ENCODE results near the gene NKPD1. TPM values are rescaled to one million over a fixed set of nuclear protein-coding genes. Genes with fewer than 3 reads are reported as not detected.

Gene NKPD1
- total and polyA plus RNA-seq, 2 donors (not counting 1 experiment from before 2014, with no cell fraction given) = 0.27 to 0.36 TPM

DNA sequence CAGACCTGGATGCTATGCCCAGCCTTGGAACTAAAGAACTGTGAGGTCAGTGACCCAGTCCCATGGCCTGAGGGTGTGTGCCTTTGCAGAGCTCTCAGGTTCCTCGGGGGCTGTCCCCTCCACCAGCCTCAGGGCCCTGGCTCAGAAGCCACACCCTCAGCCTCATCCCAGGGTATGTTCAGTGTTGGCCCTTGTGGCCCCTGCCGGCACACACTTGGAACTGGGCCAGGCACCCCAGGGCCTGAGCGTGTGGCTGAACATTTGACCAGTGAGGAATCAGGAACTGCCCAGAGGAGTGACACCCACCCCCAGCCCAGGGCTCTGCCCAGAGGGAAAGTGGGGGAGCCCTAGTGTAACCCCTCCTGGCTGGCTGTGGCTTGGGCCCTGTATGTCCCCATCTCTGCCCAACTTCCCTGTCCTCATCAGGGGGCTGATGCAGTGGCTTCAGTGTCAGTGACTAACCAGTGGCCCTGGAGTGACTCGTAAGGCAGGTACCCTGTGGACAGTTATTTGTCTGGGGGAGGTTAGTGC lies 10.0 kb downstream of the NKPD1 start:
- Histone ChIP-seq H3K36me3 (replicated peaks in 1 of 2; ENCODE audit: control extremely low read depth in 1 of 2, control insufficient read depth in 1 of 2, extremely low read depth in 1 of 2, insufficient read depth in 2 of 2, low read length in 1 of 2) (peaks cover 0 to 7% of the 10 kb centered on the region in 2 experiments), H4K20me1 (ENCODE audit: control insufficient read depth, insufficient read depth, low read length, poor library complexity, severe bottlenecking) (no peaks in the 10 kb centered on the region), H3K4me3 (ENCODE audit: control extremely low read depth in 1 of 5, extremely low read depth in 1 of 5, insufficient read depth in 1 of 5, low read depth in 2 of 5, low read length in 4 of 5) (no peak overlapping the region), H3K27me3 (replicated peaks in 1 of 4; ENCODE audit: control extremely low read depth in 1 of 4, control insufficient read depth in 3 of 4, insufficient read depth in 4 of 4, low read length in 3 of 4) (peaks cover 0 to 37% (median 11%) of the 10 kb centered on the region in 4 experiments), H2AFZ (ENCODE audit: insufficient read depth, low read depth, low read length, poor library complexity, severe bottlenecking) (no peak overlapping the region), H3K79me2 (ENCODE audit: control insufficient read depth, insufficient read depth, low read length) (no peaks in the 10 kb centered on the region), H3K27ac (ENCODE audit: low read length in 2 of 2) (no peak overlapping the region), H3K4me1 (ENCODE audit: control insufficient read depth in 2 of 2, insufficient read depth in 2 of 2, low read length in 2 of 2) (peaks cover 22 to 29% of the 10 kb centered on the region in 2 donors), H3K9ac (ENCODE audit: low read length) (no peak overlapping the region), H3K4me2 (replicated peaks; ENCODE audit: low read depth, low read length, poor library complexity, severe bottlenecking) (no peak overlapping the region), H3K9me3 (ENCODE audit: control extremely low read depth in 1 of 3, control insufficient read depth in 2 of 3, insufficient read depth in 1 of 3, low read length in 2 of 3) (peaks cover 0 to 22% (median 0%) of the 10 kb centered on the region in 3 donors)
- Mint-ChIP-seq H3K27me3 (peaks cover 20% of the 10 kb centered on the region), H3K4me3 (peak overlapping the region; percentile 54), H3K4me1 (peaks cover 18% of the 10 kb centered on the region), H3K9me3 (ENCODE audit: insufficient read depth) (no peaks in the 10 kb centered on the region), H3K27ac (no peak overlapping the region)
- 78% methylated on average over 4 of the region's 4 CpGs for WGBS (ENCODE audit: insufficient coverage)
- ATAC-seq (ENCODE audit: low read depth) (no peak), DNase-seq (no peak)
- no peak for TF ChIP-seq EZH2 (IDR thresholded peaks at IDR 0.05; ENCODE audit: borderline replicate concordance, insufficient read depth, low read depth, low read length, poor library complexity, severe bottlenecking)
- TF ChIP-seq, protein P1, sequence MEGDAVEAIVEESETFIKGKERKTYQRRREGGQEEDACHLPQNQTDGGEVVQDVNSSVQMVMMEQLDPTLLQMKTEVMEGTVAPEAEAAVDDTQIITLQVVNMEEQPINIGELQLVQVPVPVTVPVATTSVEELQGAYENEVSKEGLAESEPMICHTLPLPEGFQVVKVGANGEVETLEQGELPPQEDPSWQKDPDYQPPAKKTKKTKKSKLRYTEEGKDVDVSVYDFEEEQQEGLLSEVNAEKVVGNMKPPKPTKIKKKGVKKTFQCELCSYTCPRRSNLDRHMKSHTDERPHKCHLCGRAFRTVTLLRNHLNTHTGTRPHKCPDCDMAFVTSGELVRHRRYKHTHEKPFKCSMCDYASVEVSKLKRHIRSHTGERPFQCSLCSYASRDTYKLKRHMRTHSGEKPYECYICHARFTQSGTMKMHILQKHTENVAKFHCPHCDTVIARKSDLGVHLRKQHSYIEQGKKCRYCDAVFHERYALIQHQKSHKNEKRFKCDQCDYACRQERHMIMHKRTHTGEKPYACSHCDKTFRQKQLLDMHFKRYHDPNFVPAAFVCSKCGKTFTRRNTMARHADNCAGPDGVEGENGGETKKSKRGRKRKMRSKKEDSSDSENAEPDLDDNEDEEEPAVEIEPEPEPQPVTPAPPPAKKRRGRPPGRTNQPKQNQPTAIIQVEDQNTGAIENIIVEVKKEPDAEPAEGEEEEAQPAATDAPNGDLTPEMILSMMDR (IDR thresholded peaks at IDR 0.05) = no peak
- intact Hi-C loops (cut with micrococcal nuclease) = no loop called here
- ChIA-PET POLR2A (no interaction called here), CTCF (interaction anchor here (1.0 to 1.3 kb wide), 2 partner anchors 9 to 10 kb away, joined by 3 read pairs; partner anchors contain the start of gene NKPD1)

DNA sequence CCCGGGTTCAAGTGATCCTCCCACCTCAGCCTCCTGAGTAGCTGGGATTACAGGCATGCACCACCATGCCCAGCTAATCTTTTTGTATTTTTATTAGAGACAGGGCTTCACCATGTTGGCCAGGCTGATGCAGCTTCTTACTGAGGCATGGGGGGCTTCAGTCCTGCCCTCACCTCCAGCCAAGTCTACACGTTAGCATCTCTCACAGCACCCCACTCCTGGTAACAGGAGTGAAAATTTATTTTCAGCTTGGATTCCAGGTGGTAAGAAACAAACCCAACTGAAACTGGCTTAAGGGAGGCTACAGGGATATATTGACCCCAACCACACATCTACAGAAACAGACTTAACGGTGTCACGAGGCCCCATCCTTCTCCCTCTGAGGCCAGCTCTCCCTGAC lies 10.6 kb downstream of the NKPD1 start:
- Histone ChIP-seq H3K4me2 (replicated peaks; ENCODE audit: low read depth, low read length, poor library complexity, severe bottlenecking) (no peak overlapping the region), H3K4me3 (ENCODE audit: control extremely low read depth in 1 of 5, extremely low read depth in 1 of 5, insufficient read depth in 1 of 5, low read depth in 2 of 5, low read length in 4 of 5) (no peak overlapping the region), H3K9ac (ENCODE audit: low read length) (no peak overlapping the region), H4K20me1 (ENCODE audit: control insufficient read depth, insufficient read depth, low read length, poor library complexity, severe bottlenecking) (no peaks in the 10 kb centered on the region), H3K9me3 (ENCODE audit: control extremely low read depth in 1 of 3, control insufficient read depth in 2 of 3, insufficient read depth in 1 of 3, low read length in 2 of 3) (peaks cover 0 to 22% (median 0%) of the 10 kb centered on the region in 3 donors), H3K27ac (ENCODE audit: low read length in 2 of 2) (no peak overlapping the region), H3K36me3 (replicated peaks in 1 of 2; ENCODE audit: control extremely low read depth in 1 of 2, control insufficient read depth in 1 of 2, extremely low read depth in 1 of 2, insufficient read depth in 2 of 2, low read length in 1 of 2) (peaks cover 0 to 7% of the 10 kb centered on the region in 2 experiments), H3K79me2 (ENCODE audit: control insufficient read depth, insufficient read depth, low read length) (no peaks in the 10 kb centered on the region), H3K4me1 (ENCODE audit: control insufficient read depth in 2 of 2, insufficient read depth in 2 of 2, low read length in 2 of 2) (peaks cover 22 to 29% of the 10 kb centered on the region in 2 donors), H3K27me3 (replicated peaks in 1 of 4; ENCODE audit: control extremely low read depth in 1 of 4, control insufficient read depth in 3 of 4, insufficient read depth in 4 of 4, low read length in 3 of 4) (peaks cover 0 to 32% (median 10%) of the 10 kb centered on the region in 4 experiments), H2AFZ (ENCODE audit: insufficient read depth, low read depth, low read length, poor library complexity, severe bottlenecking) (no peak overlapping the region)
- 100% methylated on average over 2 of the region's 4 CpGs for WGBS (ENCODE audit: insufficient coverage)
- Mint-ChIP-seq H3K27ac (no peak overlapping the region), H3K4me3 (peak overlapping the region; percentile 19), H3K4me1 (peaks cover 18% of the 10 kb centered on the region), H3K27me3 (peaks cover 17% of the 10 kb centered on the region), H3K9me3 (ENCODE audit: insufficient read depth) (no peaks in the 10 kb centered on the region)
- CTCF ChIA-PET = interaction anchor here (1.3 kb wide), 1 partner anchor 8 kb away, joined by 3 read pairs; no protein-coding TSS in a partner anchor
- no peak for ATAC-seq (ENCODE audit: low read depth)
- POLR2A ChIA-PET = no interaction called here
- no peak for TF ChIP-seq EZH2 (IDR thresholded peaks at IDR 0.05; ENCODE audit: borderline replicate concordance, insufficient read depth, low read depth, low read length, poor library complexity, severe bottlenecking)
- TF ChIP-seq, protein P1 (IDR thresholded peaks at IDR 0.05) = no peak
- no peak for DNase-seq
- intact Hi-C loops (cut with micrococcal nuclease) = no loop called here

Measured in B cell (primary cell).